ENCODE measurements around the gene SLC9C1.

The SLC9C1 gene

DNA sequence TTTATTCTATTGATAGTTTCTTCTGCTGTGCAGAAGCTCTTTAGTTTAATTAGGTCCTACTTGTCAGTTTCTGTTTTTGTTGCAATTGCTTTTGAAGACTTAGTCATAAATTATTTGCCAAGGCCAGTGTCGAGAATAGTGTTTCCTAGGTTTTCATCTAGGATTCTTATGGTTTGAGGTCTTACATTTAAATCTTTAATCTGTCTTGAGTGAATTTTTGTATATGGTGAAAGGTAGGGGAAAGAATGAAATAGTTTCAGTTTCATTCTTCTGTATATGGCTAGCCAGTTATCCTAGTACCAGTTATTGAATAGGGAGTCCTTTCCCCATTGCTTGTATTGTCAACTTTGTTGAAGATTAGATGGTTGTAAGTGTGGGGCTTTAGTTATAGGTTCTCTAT is 150.3 kb downstream of the SLC9C1 start:
- peaks cover 0 to 5% of the 10 kb centered on the region in 2 donors for H3K9me3 ChIP-seq (ENCODE audit: control insufficient read depth in 2 of 2, low read length in 2 of 2)
- no peak overlapping the region for H3K27ac ChIP-seq (ENCODE audit: low read depth in 2 of 2, low read length in 2 of 2)
- no peaks in the 10 kb centered on the region for H3K27me3 ChIP-seq (ENCODE audit: control insufficient read depth in 2 of 2, insufficient read depth in 2 of 2, low read length in 2 of 2)
- H3K9ac ChIP-seq (ENCODE audit: low read depth in 1 of 2, low read length in 2 of 2) = no peak overlapping the region
- no peak overlapping the region for H3K4me3 ChIP-seq (ENCODE audit: low read length in 2 of 2)
- H3K4me1 ChIP-seq (ENCODE audit: control insufficient read depth in 2 of 2, insufficient read depth in 2 of 2, low read length in 2 of 2) = no peaks in the 10 kb centered on the region
- H3K36me3 ChIP-seq (ENCODE audit: control insufficient read depth in 2 of 2, insufficient read depth in 2 of 2, low read length in 2 of 2) = peaks cover 0 to 2% of the 10 kb centered on the region in 2 donors

DNA sequence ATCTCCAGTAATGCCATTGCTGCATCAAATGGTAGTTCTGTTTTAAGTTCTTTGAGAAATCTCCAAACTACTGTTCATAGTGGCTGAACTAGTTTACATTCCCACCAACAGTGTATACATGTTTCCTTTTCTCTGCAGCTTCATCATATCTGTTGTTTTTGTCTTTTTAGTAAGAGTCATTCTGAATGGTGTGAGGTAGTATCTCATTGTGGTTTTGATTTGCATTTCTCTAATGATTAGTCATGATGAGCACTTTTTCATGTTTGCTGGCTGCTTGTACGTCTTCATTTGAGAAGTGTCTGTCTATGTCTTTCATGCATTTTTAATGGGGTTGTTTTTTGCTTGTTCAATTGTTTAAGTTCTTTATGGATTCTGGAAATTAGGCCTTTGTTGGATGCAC is 150.8 kb downstream of the SLC9C1 start:
- no peaks in the 10 kb centered on the region for H3K36me3 ChIP-seq (ENCODE audit: control insufficient read depth in 2 of 2, insufficient read depth in 2 of 2, low read length in 2 of 2)

DNA sequence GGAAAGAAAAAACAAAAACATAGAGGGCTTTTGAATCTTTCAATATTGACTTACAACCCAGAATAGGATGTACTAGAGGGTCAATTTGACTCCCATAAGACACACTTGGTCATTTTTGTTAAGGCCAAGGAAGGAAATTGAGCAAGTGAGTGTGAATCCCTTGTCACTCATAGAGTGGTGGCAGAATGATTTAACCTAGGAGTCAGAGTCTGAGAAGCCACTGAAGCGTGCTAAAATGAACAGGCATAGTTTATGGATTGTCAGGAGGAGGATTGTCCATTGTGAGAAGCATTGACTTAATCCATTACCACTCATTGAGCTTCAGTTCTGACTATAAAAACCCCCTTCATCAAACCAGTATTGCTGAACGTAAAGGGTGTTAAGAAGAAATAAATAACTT is 152.7 kb downstream of the SLC9C1 start:
- Histone ChIP-seq H3K4me3 (ENCODE audit: low read length in 2 of 2) (no peak overlapping the region), H3K27me3 (ENCODE audit: control insufficient read depth in 2 of 2, insufficient read depth in 2 of 2, low read length in 2 of 2) (no peaks in the 10 kb centered on the region), H3K4me1 (ENCODE audit: control insufficient read depth in 2 of 2, insufficient read depth in 2 of 2, low read length in 2 of 2) (no peaks in the 10 kb centered on the region), H3K9ac (ENCODE audit: low read depth in 1 of 2, low read length in 2 of 2) (no peak overlapping the region), H3K27ac (ENCODE audit: low read depth in 2 of 2, low read length in 2 of 2) (no peak overlapping the region), H3K9me3 (ENCODE audit: control insufficient read depth in 2 of 2, low read length in 2 of 2) (no peaks in the 10 kb centered on the region), H3K36me3 (ENCODE audit: control insufficient read depth in 2 of 2, insufficient read depth in 2 of 2, low read length in 2 of 2) (no peaks in the 10 kb centered on the region)

More for the DNA sequence above, 150.8 kb downstream of the SLC9C1 start:
- Histone ChIP-seq H3K4me1 (ENCODE audit: control insufficient read depth in 2 of 2, insufficient read depth in 2 of 2, low read length in 2 of 2) (no peaks in the 10 kb centered on the region), H3K4me3 (ENCODE audit: low read length in 2 of 2) (no peak overlapping the region), H3K27ac (ENCODE audit: low read depth in 2 of 2, low read length in 2 of 2) (no peak overlapping the region), H3K9ac (ENCODE audit: low read depth in 1 of 2, low read length in 2 of 2) (no peak overlapping the region), H3K27me3 (ENCODE audit: control insufficient read depth in 2 of 2, insufficient read depth in 2 of 2, low read length in 2 of 2) (no peaks in the 10 kb centered on the region), H3K9me3 (ENCODE audit: control insufficient read depth in 2 of 2, low read length in 2 of 2) (peaks cover 0 to 5% of the 10 kb centered on the region in 2 donors)

DNA sequence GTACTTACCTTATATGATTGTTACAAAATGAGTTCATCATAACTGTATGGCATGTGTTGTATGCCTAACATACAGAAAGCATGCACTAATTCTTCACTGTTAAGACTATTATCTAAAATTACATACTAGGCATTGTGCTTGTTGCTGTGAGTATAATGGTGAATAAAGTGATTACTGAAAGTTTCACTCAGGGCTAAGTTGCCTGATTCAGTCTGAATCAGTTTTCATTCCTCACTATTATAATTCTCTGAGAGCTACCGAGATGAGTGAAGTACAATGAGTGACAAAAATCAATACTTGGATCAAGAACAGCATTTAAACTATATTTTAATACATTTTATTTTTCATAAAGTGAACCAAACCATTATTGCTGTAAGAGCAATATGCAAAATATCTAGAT is 153.4 kb downstream of the SLC9C1 start:
- H3K9me3 ChIP-seq (ENCODE audit: control insufficient read depth in 2 of 2, low read length in 2 of 2) = no peaks in the 10 kb centered on the region
- H3K9ac ChIP-seq (ENCODE audit: low read depth in 1 of 2, low read length in 2 of 2) = no peak overlapping the region

DNA sequence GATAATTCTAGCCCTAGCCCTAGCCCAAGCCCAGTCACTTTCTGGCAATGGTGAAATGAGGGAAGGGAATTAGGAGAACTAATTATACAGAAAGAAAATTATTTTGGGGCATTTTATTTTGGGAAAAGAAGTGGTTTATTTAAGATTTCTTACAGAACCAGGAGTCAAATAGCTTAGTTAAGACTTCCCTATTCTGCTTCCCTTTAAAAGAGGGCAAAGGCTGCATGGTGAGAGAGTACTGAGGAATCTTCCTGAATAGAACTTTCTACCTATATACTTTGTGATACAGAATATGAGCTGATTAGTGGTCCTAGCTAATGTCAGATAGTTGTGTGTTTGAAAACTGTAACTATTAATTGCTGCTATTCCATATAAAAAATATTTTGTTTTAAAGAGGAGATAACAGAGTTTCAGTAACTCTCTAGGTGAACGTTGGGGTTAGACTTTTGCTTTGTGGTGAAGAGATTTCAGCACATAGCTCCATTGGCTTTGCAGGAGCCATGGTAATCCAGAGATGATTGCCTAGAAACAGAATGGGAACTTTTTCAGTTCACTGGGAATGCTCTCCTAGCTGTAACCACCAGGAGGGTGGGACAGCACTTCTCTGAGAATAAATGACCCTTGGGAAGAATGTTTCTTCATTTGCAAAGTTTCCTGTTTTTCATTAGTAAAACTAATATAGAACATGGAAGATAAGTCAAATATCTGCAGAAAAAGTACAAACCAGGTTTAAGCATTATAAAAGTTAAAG is 155.6 kb downstream of the SLC9C1 start:
- H3K27ac ChIP-seq (ENCODE audit: low read depth in 2 of 2, low read length in 2 of 2) = no peak overlapping the region
- no peak overlapping the region for H3K9ac ChIP-seq (ENCODE audit: low read depth in 1 of 2, low read length in 2 of 2)
- H3K9me3 ChIP-seq (ENCODE audit: control insufficient read depth in 2 of 2, low read length in 2 of 2) = no peaks in the 10 kb centered on the region

More for the DNA sequence above, 153.4 kb downstream of the SLC9C1 start:
- Histone ChIP-seq H3K4me1 (ENCODE audit: control insufficient read depth in 2 of 2, insufficient read depth in 2 of 2, low read length in 2 of 2) (no peaks in the 10 kb centered on the region), H3K27me3 (ENCODE audit: control insufficient read depth in 2 of 2, insufficient read depth in 2 of 2, low read length in 2 of 2) (no peaks in the 10 kb centered on the region), H3K27ac (ENCODE audit: low read depth in 2 of 2, low read length in 2 of 2) (no peak overlapping the region), H3K36me3 (ENCODE audit: control insufficient read depth in 2 of 2, insufficient read depth in 2 of 2, low read length in 2 of 2) (no peaks in the 10 kb centered on the region), H3K4me3 (ENCODE audit: low read length in 2 of 2) (no peak overlapping the region)

DNA sequence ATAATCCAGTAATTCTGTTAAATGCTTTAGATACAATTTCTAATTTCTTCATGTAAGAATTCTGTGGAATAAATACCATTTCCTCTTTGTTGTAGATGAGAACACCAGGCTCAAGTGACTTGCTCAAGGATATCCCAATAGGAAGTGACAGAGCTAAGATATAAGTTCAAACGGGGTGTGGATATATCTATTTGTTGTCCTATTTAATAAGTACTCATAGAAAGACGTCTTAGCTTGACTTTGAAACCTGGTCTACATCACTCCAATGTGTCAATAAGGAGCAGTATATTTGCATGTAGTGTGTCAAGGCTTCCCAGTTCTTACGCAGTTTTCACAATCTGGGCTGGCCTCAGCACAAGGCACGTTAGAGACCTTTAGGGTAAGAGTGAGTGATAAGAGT is 156.2 kb downstream of the SLC9C1 start:
- no peaks in the 10 kb centered on the region for H3K36me3 ChIP-seq (ENCODE audit: control insufficient read depth in 2 of 2, insufficient read depth in 2 of 2, low read length in 2 of 2)
- H3K4me3 ChIP-seq (ENCODE audit: low read length in 2 of 2) = no peak overlapping the region
- no peak overlapping the region for H3K27ac ChIP-seq (ENCODE audit: low read depth in 2 of 2, low read length in 2 of 2)
- peaks cover 0 to 5% of the 10 kb centered on the region in 2 donors for H3K4me1 ChIP-seq (ENCODE audit: control insufficient read depth in 2 of 2, insufficient read depth in 2 of 2, low read length in 2 of 2)
- no peak overlapping the region for H3K9ac ChIP-seq (ENCODE audit: low read depth in 1 of 2, low read length in 2 of 2)
- H3K9me3 ChIP-seq (ENCODE audit: control insufficient read depth in 2 of 2, low read length in 2 of 2) = no peaks in the 10 kb centered on the region
- H3K27me3 ChIP-seq (ENCODE audit: control insufficient read depth in 2 of 2, insufficient read depth in 2 of 2, low read length in 2 of 2) = no peaks in the 10 kb centered on the region

More for the DNA sequence above, 155.6 kb downstream of the SLC9C1 start:
- no peaks in the 10 kb centered on the region for H3K27me3 ChIP-seq (ENCODE audit: control insufficient read depth in 2 of 2, insufficient read depth in 2 of 2, low read length in 2 of 2)
- H3K4me3 ChIP-seq (ENCODE audit: low read length in 2 of 2) = no peak overlapping the region
- H3K36me3 ChIP-seq (ENCODE audit: control insufficient read depth in 2 of 2, insufficient read depth in 2 of 2, low read length in 2 of 2) = no peaks in the 10 kb centered on the region
- H3K4me1 ChIP-seq (ENCODE audit: control insufficient read depth in 2 of 2, insufficient read depth in 2 of 2, low read length in 2 of 2) = peaks cover 0 to 5% of the 10 kb centered on the region in 2 donors

DNA sequence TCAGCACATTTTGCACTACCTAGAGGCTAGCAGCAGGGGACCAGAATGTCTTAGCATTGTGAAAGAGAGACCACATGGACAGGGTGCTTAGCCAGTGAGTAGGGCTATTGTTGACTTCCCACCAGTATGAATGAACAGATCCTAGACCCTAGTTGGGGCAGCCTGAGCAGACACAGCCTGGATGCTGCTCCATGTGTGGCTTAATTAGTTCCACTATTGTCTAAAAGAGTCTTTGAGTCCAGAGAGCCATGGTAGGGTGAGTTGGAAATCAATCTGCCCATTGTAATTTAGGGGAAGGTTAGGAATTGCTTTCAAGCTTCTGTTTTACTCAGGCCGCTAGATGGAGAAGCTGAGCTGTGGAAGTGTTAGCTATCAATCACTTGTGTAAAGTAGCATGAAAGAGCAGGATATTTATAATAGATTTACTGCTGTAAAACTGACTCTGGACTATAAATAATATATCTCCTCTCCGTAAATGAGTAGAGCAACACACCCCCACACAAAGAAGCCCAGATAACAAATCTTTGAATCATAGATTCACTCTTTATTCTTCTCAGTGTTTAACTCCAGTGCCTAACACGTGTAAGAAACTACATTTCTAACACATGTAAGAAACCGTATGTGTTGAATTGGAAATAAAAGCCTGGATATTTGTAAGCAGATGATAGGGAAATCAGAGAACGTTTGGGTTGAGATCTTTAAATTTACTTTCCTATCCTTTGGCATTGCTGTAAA is 156.9 kb downstream of the SLC9C1 start:
- no peak overlapping the region for H3K4me3 ChIP-seq (ENCODE audit: low read length in 2 of 2)
- no peak overlapping the region for H3K9ac ChIP-seq (ENCODE audit: low read depth in 1 of 2, low read length in 2 of 2)
- no peak overlapping the region for H3K27ac ChIP-seq (ENCODE audit: low read depth in 2 of 2, low read length in 2 of 2)
- H3K27me3 ChIP-seq (ENCODE audit: control insufficient read depth in 2 of 2, insufficient read depth in 2 of 2, low read length in 2 of 2) = no peaks in the 10 kb centered on the region
- no peaks in the 10 kb centered on the region for H3K9me3 ChIP-seq (ENCODE audit: control insufficient read depth in 2 of 2, low read length in 2 of 2)
- no peaks in the 10 kb centered on the region for H3K36me3 ChIP-seq (ENCODE audit: control insufficient read depth in 2 of 2, insufficient read depth in 2 of 2, low read length in 2 of 2)
- peaks cover 0 to 5% of the 10 kb centered on the region in 2 donors for H3K4me1 ChIP-seq (ENCODE audit: control insufficient read depth in 2 of 2, insufficient read depth in 2 of 2, low read length in 2 of 2)

DNA sequence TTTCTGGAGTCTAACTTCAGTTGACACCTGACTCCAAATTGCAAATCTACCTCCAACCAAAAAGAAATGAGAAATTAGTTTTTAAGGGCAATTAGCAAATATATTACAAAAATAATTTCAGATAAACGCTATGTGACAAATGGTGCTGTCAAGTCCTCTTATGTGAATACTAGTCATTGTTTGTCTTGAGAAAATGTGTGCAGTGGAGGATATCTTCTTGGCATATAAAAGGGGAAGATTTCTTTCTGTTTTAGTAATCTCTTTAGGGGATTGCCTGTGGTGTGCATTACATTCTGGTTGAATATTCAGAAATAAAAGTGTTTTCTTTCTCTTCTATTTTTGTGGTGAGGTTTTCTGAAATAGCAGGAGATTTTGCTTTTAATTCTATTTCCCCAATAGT is 158.0 kb downstream of the SLC9C1 start:
- Histone ChIP-seq H3K4me3 (ENCODE audit: low read length in 2 of 2) (no peak overlapping the region), H3K9me3 (ENCODE audit: control insufficient read depth in 2 of 2, low read length in 2 of 2) (no peaks in the 10 kb centered on the region), H3K36me3 (ENCODE audit: control insufficient read depth in 2 of 2, insufficient read depth in 2 of 2, low read length in 2 of 2) (no peaks in the 10 kb centered on the region), H3K27me3 (ENCODE audit: control insufficient read depth in 2 of 2, insufficient read depth in 2 of 2, low read length in 2 of 2) (no peaks in the 10 kb centered on the region), H3K27ac (ENCODE audit: low read depth in 2 of 2, low read length in 2 of 2) (no peak overlapping the region), H3K4me1 (ENCODE audit: control insufficient read depth in 2 of 2, insufficient read depth in 2 of 2, low read length in 2 of 2) (peaks cover 0 to 5% of the 10 kb centered on the region in 2 donors), H3K9ac (ENCODE audit: low read depth in 1 of 2, low read length in 2 of 2) (no peak overlapping the region)

DNA sequence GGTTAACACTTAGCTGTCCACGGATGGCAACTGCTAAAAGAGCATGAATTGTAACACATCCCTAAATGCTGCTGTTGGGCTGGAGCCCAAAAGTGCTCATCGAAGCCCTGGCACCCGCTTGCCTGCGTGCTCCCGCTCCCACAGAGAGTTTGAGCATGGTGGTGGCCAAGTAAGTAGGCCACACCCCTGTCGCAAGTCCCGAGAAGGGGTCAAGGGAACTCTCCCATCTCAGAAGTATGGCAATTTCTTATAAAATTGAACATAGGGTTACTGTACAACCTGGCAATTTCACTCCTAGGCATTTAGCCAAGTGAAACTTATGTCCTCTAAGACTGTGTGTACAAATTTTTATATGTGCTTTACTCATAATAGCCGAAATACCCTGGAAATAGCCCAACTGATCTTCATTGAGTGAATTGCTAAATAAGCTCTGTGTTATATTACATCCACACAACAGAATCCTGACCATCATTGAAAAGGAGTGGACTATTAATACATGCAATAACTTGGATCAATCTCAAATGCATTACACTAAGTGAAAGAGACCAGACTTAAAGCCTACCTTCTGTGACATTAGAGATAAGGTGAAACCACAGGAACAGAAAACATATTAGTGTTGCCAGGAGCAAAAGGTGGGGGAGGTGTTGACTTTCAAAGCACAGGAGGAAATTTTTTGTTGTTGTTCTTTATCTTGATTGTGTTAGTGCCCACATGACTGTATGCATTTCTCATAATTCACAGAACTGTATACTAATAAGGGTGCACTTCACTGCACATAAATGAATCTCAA is 159.5 kb downstream of the SLC9C1 start:
- no peak overlapping the region for H3K27ac ChIP-seq (ENCODE audit: low read depth in 2 of 2, low read length in 2 of 2)
- no peaks in the 10 kb centered on the region for H3K36me3 ChIP-seq (ENCODE audit: control insufficient read depth in 2 of 2, insufficient read depth in 2 of 2, low read length in 2 of 2)
- H3K27me3 ChIP-seq (ENCODE audit: control insufficient read depth in 2 of 2, insufficient read depth in 2 of 2, low read length in 2 of 2) = no peaks in the 10 kb centered on the region
- H3K9me3 ChIP-seq (ENCODE audit: control insufficient read depth in 2 of 2, low read length in 2 of 2) = no peaks in the 10 kb centered on the region
- H3K4me3 ChIP-seq (ENCODE audit: low read length in 2 of 2) = no peak overlapping the region
- H3K9ac ChIP-seq (ENCODE audit: low read depth in 1 of 2, low read length in 2 of 2) = no peak overlapping the region
- peaks cover 0 to 5% of the 10 kb centered on the region in 2 donors for H3K4me1 ChIP-seq (ENCODE audit: control insufficient read depth in 2 of 2, insufficient read depth in 2 of 2, low read length in 2 of 2)

Data from mucosa of rectum (tissue), 2 donors.